Ascending aorta (tissue), 2 donors: ENCODE measurements around the gene TRIP13. TPM values are rescaled to one million over a fixed set of nuclear protein-coding genes. Genes with fewer than 3 reads are reported as not detected.

Experiments
- DNase-seq, 2 donors: peaks; one replicate each; pipeline ENCODE4 v3.0.0-alpha.2; 2019; ENCODE audit warnings: low spot score in 2 of 2
- H3K27ac ChIP-seq, 2 donors: fragments of 200-600 bp; sonication (generic); one replicate each; pipeline ENCODE4 v1.5.1; 2016 to 2017; ENCODE audit warnings: mild to moderate bottlenecking in 1 of 2
- H3K27me3 ChIP-seq: fragments of 200-600 bp; sonication (generic); one replicate; pipeline ENCODE4 v1.5.1; 2017
- H3K36me3 ChIP-seq, 2 donors: fragments of 200-600 bp; sonication (generic); one replicate each; pipeline ENCODE4 v1.5.1; 2016
- H3K4me1 ChIP-seq, 2 donors: fragments of 200-600 bp; sonication (generic); one replicate each; pipeline ENCODE4 v1.5.1; 2016 to 2017; ENCODE audit warnings: mild to moderate bottlenecking in 1 of 2
- H3K4me3 ChIP-seq, 2 donors: fragments of 200-600 bp; sonication (generic); one replicate each; pipeline ENCODE4 v1.5.1; 2016 to 2017; ENCODE audit warnings: mild to moderate bottlenecking in 1 of 2
- H3K9me3 ChIP-seq, 2 donors: fragments of 200-600 bp; sonication (generic); one replicate each; pipeline ENCODE4 v1.5.1; 2016
- intact Hi-C: fragments of 100-400 bp; cut with DNase I; formaldehyde crosslinking; loops from one replicate; pipeline ENCODE4 v1.15.1; 2023
- total RNA-seq: library from RNA; depleted of rRNA; stranded (reverse); fragments of >200 nt; gene quantifications from one replicate; pipeline ENCODE4 v1.1.0, GENCODE V29; 2016
- TF ChIP-seq, protein P1 (sequence below), 3 experiments: fragments of 200-600 bp in 2 of 3; fragments of 450-650 bp in 1 of 3; sonication (generic) in 2 of 3; IDR thresholded peaks; one replicate each; pipeline ENCODE4 v1.5.1; 2016 to 2019; ENCODE audit warnings: antibody characterized with exemption in 3 of 3, mild to moderate bottlenecking in 1 of 3, moderate library complexity in 1 of 3

The TRIP13 gene
- total RNA-seq, 1 donor from 2014 or later, result not detected

DNA sequence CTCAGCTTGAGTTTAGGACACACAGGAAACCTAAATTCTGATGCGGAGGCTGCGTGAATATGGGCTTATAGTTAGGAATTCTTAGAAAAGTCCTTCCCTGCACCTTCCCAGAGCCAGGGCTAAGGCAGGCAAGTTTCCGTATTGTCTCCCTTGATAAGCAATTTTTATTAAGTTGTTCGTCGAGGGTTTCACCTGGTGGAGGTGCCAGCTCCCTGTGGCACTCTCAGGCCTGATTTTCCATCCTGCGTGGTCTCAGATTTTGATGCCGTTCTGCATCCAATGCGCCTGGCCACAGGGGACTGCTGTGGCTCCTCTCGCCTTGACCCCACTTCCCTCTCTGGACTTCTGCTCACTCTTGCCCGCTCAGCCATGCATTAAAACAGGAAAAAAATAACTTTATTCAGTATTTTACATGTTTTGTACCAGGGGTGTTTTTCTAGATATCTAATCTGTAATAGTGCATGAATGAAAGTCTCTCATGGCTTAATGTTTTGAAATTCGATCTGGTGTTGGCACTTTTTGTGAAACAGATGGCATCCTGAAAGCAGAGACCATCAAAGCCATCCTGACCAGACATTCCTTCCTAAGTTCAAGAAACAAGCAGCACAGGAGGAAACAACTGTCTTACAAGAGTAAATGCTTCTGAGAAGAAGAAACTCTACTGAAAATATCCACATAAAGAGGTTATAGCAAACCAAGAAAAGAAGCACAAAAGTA lies 50.7 kb downstream of the TRIP13 start:
- H3K27me3 ChIP-seq, result no peaks in the 10 kb centered on the region
- TF ChIP-seq, protein P1, sequence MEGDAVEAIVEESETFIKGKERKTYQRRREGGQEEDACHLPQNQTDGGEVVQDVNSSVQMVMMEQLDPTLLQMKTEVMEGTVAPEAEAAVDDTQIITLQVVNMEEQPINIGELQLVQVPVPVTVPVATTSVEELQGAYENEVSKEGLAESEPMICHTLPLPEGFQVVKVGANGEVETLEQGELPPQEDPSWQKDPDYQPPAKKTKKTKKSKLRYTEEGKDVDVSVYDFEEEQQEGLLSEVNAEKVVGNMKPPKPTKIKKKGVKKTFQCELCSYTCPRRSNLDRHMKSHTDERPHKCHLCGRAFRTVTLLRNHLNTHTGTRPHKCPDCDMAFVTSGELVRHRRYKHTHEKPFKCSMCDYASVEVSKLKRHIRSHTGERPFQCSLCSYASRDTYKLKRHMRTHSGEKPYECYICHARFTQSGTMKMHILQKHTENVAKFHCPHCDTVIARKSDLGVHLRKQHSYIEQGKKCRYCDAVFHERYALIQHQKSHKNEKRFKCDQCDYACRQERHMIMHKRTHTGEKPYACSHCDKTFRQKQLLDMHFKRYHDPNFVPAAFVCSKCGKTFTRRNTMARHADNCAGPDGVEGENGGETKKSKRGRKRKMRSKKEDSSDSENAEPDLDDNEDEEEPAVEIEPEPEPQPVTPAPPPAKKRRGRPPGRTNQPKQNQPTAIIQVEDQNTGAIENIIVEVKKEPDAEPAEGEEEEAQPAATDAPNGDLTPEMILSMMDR (IDR thresholded peaks at IDR 0.05), result no peak
- no peak for DNase-seq
- intact Hi-C loops, result no loop called here
- H3K4me1 ChIP-seq, result no peaks in the 10 kb centered on the region
- no peaks in the 10 kb centered on the region for H3K36me3 ChIP-seq
- H3K4me3 ChIP-seq, result no peak overlapping the region
- H3K9me3 ChIP-seq, result no peaks in the 10 kb centered on the region
- H3K27ac ChIP-seq, result no peak overlapping the region

DNA sequence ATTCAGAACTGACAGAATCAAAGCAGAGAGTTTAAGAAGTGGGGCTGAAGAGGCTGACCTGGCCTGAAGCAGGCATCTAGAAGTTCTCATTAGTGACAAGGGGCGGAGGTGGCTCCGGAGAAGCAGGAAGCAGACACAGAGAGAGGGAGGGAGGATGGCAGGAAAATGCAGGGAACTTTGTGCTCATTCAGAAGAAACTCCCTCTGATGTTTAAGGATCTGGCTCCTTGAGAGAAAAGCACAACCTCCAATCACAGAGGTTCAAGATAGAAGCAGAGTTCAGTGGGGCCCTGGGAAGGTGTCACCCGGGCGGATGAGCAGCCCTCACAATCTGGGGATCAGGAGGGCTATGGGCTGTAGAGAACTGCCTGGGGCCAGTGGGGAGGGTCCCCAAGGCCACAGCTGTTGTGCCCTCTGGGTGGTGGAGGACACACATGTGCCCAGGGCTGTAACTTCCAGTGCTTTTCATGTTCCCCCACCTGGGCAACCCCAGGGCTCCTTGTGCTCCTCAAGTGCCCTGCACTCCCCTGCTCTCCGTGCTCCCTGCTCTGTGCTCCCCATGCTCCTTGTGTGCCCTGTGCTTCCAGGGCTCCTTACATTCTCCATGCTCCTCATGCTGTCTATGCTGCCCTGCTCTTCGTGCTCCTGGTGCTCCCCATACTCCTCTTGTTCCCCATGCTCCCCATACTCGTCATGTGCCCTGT lies 51.4 kb downstream of the TRIP13 start:
- Histone ChIP-seq H3K27ac (no peak overlapping the region), H3K4me3 (no peak overlapping the region), H3K27me3 (no peaks in the 10 kb centered on the region), H3K9me3 (no peaks in the 10 kb centered on the region), H3K4me1 (no peaks in the 10 kb centered on the region), H3K36me3 (no peaks in the 10 kb centered on the region)
- TF ChIP-seq, protein P1 (IDR thresholded peaks at IDR 0.05), result no peak
- DNase-seq, result no peak
- intact Hi-C loops, result no loop called here

DNA sequence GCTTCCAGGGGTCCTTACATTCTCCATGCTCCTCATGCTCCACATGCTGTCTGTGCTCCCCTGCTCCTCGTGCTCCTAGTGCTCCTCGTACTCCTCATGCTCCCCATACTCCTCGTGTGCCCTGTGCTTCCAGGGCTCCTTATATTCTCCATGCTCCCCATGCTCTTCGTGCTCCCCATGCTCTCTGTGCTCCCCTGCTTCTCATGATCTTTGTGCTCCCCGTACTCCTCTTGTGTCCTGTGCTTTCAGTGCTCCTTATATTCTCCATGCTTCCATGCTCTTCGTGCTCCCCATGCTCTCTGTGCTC lies 51.9 kb downstream of the TRIP13 start:
- Histone ChIP-seq H3K9me3 (no peaks in the 10 kb centered on the region), H3K27ac (no peak overlapping the region), H3K4me3 (no peak overlapping the region), H3K4me1 (no peaks in the 10 kb centered on the region), H3K36me3 (no peaks in the 10 kb centered on the region), H3K27me3 (no peaks in the 10 kb centered on the region)
- no peak for DNase-seq
- TF ChIP-seq, protein P1 (IDR thresholded peaks at IDR 0.05), result no peak
- intact Hi-C loops, result no loop called here

DNA sequence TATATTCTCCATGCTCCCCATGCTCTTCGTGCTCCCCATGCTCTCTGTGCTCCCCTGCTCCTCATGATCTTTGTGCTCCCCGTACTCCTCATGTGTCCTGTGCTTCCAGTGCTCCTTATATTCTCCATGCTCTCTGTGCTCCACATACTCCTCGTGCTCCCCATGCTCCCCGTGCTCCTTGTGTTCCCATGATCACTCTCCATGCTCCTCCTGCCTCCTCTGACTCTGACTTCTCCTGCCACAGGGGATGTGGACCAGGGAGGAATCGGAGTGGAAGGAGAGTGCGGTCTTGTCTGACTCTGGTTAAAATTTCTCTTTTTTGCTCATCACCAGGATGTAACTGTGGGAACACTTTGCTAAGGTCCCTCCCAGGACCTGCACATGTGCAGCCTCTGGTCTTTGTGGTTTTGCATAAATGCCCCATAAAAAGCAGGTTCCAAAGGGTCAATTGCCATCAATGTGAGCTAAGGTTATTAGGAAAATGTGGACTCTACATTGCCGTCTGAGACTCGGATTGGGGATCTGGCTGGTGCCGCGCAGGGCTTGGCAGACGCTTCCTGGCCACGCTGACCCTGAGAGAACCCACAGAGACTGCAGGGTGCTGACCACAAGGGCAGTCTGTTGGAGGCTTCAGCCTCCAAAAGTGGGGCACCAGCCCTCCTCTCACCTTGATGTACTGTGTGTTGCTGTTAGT lies 52.5 kb downstream of the TRIP13 start:
- no peaks in the 10 kb centered on the region for H3K27me3 ChIP-seq
- H3K36me3 ChIP-seq, result no peaks in the 10 kb centered on the region
- intact Hi-C loops, result no loop called here
- H3K27ac ChIP-seq, result no peak overlapping the region
- TF ChIP-seq, protein P1 (IDR thresholded peaks at IDR 0.05), result no peak
- no peaks in the 10 kb centered on the region for H3K4me1 ChIP-seq
- no peak overlapping the region for H3K4me3 ChIP-seq
- no peak for DNase-seq
- no peaks in the 10 kb centered on the region for H3K9me3 ChIP-seq

DNA sequence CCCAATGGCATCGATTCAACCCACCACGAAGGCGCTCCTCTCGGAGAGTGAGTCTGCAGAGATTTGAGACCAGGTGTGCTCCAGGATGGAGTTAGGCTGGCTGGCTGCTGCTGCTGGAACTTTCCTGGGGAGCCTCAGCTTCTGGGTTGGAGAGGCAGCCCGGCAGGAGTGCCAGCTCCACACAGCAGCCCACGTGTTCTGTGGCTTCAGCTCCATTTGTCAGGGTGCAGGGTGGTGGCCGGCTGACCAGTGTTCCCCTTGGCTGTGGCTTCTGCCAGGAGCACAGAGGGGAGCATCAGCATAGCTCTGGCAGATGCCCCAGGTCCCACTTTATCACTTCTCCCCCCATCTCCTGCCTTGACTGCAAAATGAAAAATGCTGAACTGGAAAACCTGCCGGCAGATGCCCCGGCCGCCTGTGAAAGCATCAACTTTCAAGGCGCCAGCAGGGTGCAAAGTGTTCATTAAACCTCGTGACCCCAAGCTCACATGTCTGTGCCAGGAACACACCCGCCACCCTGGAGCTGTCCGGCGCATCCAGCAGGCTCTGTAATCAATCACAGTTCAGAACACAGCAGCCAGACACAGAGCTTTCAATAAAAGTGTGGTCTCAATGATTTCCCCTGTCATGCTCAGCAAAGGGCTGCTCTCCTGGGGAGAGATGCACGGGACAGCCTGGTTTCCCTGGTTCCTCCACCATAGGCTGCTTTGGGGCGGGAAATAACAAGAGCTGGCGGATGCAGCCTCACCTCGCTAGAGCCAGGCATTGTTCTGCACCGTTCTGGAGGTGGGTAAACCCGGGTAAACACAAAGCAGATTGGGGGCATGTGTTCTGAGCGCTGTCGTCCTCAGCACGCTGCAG lies 53.2 kb downstream of the TRIP13 start:
- no peaks in the 10 kb centered on the region for H3K27me3 ChIP-seq
- no peak for DNase-seq
- H3K27ac ChIP-seq, result no peak overlapping the region
- H3K4me1 ChIP-seq, result no peaks in the 10 kb centered on the region
- H3K4me3 ChIP-seq, result no peak overlapping the region
- intact Hi-C loops, result no loop called here
- TF ChIP-seq, protein P1 (IDR thresholded peaks at IDR 0.05), result no peak
- H3K9me3 ChIP-seq, result no peaks in the 10 kb centered on the region
- H3K36me3 ChIP-seq, result no peaks in the 10 kb centered on the region
